Motor neuron (in vitro differentiated cells): ENCODE data around the gene ATP5MG. TPM values are rescaled to one million over a fixed set of nuclear protein-coding genes. Genes with fewer than 3 reads are reported as not detected.

Experiments
- ATAC-seq, 8 experiments: fragments of 200-7000 bp; cut with Tn5 transposase; replicated peaks in 6 of 8; 2 replicates each; pipeline ENCODE4 v1.8.0; 2021; ENCODE audit warnings: mild to moderate bottlenecking in 8 of 8, moderate library complexity in 8 of 8
- H3K27ac ChIP-seq, 2 donors: fragments of 250-450 bp; sonication (Bioruptor Pico); 2 replicates each; pipeline ENCODE4 v1.9.0; 2021; ENCODE audit warnings: antibody characterized with exemption in 2 of 2, mild to moderate bottlenecking in 2 of 2, moderate library complexity in 1 of 2
- H3K4me1 ChIP-seq, 2 donors: fragments of 250-450 bp; sonication (Bioruptor Pico); replicated peaks in 1 of 2; 2 replicates each; pipeline ENCODE4 v1.6.1; 2021; ENCODE audit warnings: antibody characterized with exemption in 2 of 2, mild to moderate bottlenecking in 2 of 2, moderate library complexity in 1 of 2
- H3K4me3 ChIP-seq, 5 donors: fragments of 250-450 bp; sonication (Bioruptor Pico); 2 replicates each; pipeline ENCODE4 v1.9.0; 2021; ENCODE audit warnings: antibody characterized with exemption in 5 of 5, mild to moderate bottlenecking in 5 of 5, moderate library complexity in 4 of 5
- WGBS, 10 experiments: fragments of 450-650 bp; shearing (Covaris generic); methylation state at CpG; one replicate each; pipeline ENCODE4 v1.0.0; 2022; 5-methylcytosine and 5-hydroxymethylcytosine counted together
- in situ Hi-C, 9 experiments: fragments of 400-800 bp; cut with MboI; loops; one replicate each; pipeline ENCODE4 v1.15.0; 2021; ENCODE audit warnings: low sequenced_read_pairs in 9 of 9, low pct_unique_long_range_greater_than_20kb in 2 of 9; ENCODE audit not compliant: unreplicated experiment in 9 of 9
- total RNA-seq, 8 experiments: library from RNA; unstranded; fragments of 300-600 nt; gene quantifications; 2 replicates each; pipeline versions ENCODE4 v1.2.3 to v1.2.4, GENCODE V29; 2022

The ATP5MG gene, protein sequence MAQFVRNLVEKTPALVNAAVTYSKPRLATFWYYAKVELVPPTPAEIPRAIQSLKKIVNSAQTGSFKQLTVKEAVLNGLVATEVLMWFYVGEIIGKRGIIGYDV
- 100 to 1,000 TPM; 145 to 207 (median 182) TPM for total RNA-seq

DNA sequence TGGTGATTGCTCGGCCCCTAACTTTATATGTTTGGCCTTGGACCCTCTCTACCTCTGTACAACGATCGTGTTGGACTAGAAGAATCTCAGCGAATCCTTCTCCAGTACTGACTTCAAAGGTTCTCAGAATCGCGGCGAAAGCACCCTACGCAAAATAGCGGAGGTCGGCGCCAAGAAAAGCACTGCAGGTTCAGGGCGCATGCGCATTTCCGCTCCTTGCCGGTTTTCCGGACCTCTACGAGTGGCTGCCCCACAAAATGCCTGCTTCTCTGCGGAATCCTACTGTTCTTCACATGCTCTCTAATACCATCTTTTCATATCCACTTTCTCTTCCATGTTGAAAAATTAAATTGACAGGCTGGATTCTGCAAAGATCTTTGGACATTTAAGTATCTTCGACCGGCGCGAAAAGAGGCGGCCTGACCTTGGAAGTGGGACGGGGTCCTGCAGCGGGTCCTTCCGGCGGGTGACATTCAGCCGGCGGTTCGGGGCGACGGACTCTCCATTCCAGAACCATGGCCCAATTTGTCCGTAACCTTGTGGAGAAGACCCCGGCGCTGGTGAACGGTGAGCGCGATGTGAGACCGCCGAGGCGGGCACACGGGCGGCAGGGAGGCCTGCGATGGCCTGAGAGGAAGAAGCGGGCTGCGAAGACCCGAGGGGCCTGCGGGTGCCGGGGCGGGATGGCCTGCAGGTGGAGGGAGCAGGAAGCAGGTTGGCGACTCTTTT, at the start of gene ATP5MG:
Gene ATP5MG (plus strand): TSS at position 456 of the 729 bp plus-strand sequence. CDS start 60 bp downstream, at position 516.
- Histone ChIP-seq H3K4me1 (peaks cover 15 to 19% of the 10 kb centered on the region in 2 donors), H3K27ac (peak within 1 kb of the TSS; percentile 96 to 98), H3K4me3 (peak within 1 kb of the TSS; percentile 65 to 98 (median 91))
- 0 to 21% (median 0%) methylated on average over 2 to 29 of the region's 51 CpGs; no CpG with 5 or more reads in 1 of the 10 experiments for WGBS, 10 experiments
- ATAC-seq, result peak; percentile 75 to 91 (median 88)
- in situ Hi-C loops, result loop anchor here in 1 of 9 experiments (10.0 kb wide), 1 partner anchor 93 kb away; no protein-coding TSS in a partner anchor

DNA sequence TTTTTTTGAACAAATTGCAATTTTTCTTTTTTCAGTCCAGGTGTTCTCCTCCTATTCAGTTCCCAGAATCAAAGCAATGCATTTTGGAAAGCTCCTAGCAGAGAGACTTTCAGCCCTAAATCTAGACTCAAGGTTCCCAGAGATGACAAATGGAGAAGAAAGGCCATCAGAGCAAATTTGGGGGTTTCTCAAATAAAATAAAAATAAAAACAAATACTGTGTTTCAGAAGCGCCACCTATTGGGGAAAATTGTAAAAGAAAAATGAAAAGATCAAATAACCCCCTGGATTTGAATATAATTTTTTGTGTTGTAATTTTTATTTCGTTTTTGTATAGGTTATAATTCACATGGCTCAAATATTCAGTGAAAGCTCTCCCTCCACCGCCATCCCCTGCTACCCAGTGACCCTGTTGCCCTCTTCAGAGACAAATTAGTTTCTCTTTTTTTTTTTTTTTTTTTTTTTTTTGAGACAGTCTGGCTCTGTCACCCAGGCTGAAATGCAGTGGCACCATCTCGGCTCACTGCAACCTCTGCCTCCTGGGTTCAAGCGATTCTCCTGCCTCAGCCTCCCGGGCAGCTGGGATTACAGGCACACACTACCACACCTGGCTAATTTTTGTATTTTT, 48.2 kb upstream of the ATP5MG start:
- in situ Hi-C loops, result loop anchor here in 5 of 9 experiments (10.0 to 25.0 kb wide), 3 partner anchors 148 to 166 kb away; partner anchors contain the start of gene SCN2B (in 1 of the 5)
- 0 to 12% (median 0%) methylated on average over 1 to 6 of the region's 6 CpGs; no CpG with 5 or more reads in 1 of the 10 experiments for WGBS, 10 experiments
- no peak overlapping the region for H3K27ac ChIP-seq
- no peaks in the 10 kb centered on the region for H3K4me1 ChIP-seq
- no peak overlapping the region for H3K4me3 ChIP-seq
- no peak for ATAC-seq

DNA sequence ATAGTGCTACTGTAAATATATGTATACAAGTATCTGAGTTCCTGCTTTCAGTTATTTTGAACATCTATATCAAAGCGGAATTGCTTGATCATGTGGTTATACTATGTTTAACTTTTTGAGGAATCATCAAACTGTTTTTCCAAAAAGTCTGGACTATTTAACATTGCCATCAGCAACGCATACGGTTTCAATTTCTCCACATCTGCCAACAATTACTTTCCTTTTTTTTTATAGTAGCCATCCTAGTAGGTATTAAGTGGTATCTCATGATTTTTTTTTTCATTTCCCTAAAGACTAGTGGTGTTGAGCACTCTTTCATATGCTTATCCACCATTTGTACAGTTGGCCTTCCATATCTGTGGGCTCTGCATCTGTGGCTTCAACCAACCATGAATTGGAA, 43.3 kb upstream of the ATP5MG start:
- 4 to 94% (median 73%) methylated on average over 2 to 3 of the region's 3 CpGs; no CpG with 5 or more reads in 1 of the 10 experiments for WGBS, 10 experiments
- H3K4me1 ChIP-seq, result peaks cover 5 to 7% of the 10 kb centered on the region in 2 donors
- no peak for ATAC-seq
- no peak overlapping the region for H3K27ac ChIP-seq
- H3K4me3 ChIP-seq, result no peak overlapping the region
- in situ Hi-C loops, result loop anchor here in 5 of 9 experiments (10.0 to 25.0 kb wide), 3 partner anchors 153 to 171 kb away; partner anchors contain the start of gene SCN2B (in 1 of the 5)

DNA sequence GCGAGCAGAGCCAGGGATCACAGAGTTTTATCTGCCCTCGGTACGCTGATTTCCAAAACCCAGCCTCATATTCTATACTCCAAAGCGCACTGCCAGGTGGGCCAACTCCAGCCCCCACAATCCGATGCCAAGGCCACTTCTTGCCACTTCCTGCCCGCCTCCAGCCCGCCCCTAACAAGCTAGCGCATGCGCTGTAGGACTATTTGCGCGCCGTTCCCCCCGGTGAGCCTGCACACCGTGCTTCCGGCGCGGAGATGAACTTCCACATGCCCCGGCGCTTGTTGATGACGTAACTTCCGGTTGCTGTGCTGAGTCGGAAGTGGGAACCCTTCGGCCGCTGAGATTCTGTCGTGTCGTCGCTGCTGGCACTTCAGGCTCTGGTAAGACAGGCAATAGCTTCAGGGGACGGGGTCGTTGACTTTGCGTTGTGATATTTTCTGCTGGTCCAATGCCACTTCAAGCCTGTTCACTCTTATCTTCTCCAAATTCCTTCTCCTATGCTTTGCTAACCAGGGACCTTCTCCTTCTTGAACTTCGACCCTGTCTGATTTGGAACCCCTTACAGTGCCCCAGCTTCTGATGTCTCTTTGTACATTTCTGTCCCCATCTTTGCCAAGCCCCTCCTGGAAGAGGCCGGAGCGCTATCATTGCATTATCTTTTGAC, 42.0 kb upstream of the ATP5MG start, which contains the start of gene UBE4A:
Gene UBE4A (plus strand): TSS at position 306 of the 664 bp plus-strand sequence. CDS start 5,481 bp downstream, outside the sequence.
- WGBS, 10 experiments, result 0 to 23% (median 0%) methylated on average over 1 to 13 of the region's 33 CpGs; no CpG with 5 or more reads in 1 of the 10 experiments
- peak within 1 kb of the TSS; percentile 79 to 82 for H3K27ac ChIP-seq
- H3K4me1 ChIP-seq, result peaks cover 5 to 7% of the 10 kb centered on the region in 2 donors
- peak; percentile 92 to 99 (median 96) for ATAC-seq
- in situ Hi-C loops, result loop anchor here in 5 of 9 experiments (10.0 to 25.0 kb wide), 3 partner anchors 155 to 172 kb away; partner anchors contain the start of gene SCN2B (in 1 of the 5)
- H3K4me3 ChIP-seq, result peak within 1 kb of the TSS; percentile 57 to 77 (median 73)

DNA sequence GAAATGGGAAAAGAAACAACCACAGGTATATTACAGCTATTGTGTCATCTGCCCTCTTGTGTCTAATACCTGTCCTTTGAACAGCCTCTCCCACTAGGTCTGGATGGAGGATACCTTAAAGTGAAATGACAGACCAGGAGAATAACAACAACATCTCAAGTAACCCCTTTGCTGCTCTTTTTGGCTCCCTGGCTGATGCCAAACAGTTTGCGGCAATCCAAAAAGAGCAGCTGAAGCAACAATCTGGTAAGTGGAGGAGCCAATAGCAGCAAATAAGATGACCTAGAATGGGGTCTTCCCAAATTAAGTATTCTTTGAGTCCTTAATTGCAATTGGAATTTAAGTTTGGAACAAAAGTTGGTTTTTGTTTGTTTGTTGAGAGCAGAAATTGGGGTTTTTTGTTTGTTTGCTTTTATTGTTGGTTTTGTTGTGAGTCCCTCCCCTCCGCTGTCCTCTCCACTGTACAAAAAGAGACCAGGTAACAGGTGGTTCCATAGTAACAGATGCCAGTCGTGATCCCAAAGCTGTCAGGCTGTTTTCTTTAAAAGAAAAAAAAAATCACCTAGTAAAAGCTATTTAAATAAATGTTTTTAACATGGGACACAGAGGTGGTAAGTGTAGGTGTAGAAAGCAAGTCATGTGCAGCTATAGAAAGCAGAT, 36.3 kb upstream of the ATP5MG start:
- in situ Hi-C loops, result loop anchor here in 1 of 9 experiments (25.0 kb wide), 1 partner anchor 178 kb away; the partner anchor contains the start of gene SCN2B
- WGBS, 10 experiments, result 83 to 100% (median 100%) methylated on average over 1 to 3 of the region's 3 CpGs; no CpG with 5 or more reads in 2 of the 10 experiments
- Histone ChIP-seq H3K4me3 (no peak overlapping the region), H3K27ac (no peak overlapping the region), H3K4me1 (peaks cover 5 to 7% of the 10 kb centered on the region in 2 donors)
- no peak for ATAC-seq

DNA sequence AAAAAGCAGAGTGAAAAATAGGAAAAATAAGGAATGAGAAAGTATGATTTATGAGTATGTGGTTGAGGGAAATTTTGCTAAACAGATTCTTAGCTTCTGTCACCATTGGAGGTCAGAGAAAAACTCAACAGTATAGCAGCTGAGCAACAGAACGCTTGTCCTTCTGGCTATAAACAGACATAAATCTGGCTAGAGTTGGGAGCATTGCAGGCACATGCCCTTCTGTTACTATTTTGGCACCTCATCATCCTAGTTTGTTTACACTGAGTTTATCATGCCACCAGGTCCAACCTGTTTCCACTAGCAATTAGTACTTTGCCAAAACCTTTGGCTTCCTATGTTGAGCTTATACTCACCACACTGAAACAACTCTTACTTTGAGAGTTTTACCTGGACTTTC, 35.1 kb upstream of the ATP5MG start:
- in situ Hi-C loops, result loop anchor here in 1 of 9 experiments (25.0 kb wide), 1 partner anchor 179 kb away; the partner anchor contains the start of gene SCN2B
- no peak for ATAC-seq

DNA sequence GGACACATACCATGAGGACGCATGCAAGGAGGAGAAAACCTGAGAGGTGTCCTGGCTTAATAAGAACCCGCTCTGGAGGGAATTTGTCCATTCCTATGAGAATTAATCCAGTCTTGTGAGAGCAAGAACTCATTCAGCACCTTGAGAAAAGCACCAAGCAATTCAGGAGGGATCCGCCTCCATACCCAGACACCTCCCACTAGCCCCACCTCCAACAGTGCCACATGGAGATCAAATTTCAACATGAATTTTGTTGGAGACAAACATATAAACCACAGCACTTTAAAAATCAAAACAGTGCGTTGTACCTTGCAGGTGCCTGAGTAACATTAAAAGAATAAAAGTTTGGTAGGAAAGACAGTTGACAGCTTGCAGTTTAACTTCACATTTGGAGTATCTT, 30.6 kb upstream of the ATP5MG start:
- no peaks in the 10 kb centered on the region for H3K4me1 ChIP-seq
- no peak overlapping the region for H3K4me3 ChIP-seq
- in situ Hi-C loops, result loop anchor here in 2 of 9 experiments (10.0 to 25.0 kb wide), 2 partner anchors 124 to 183 kb away; partner anchors contain the start of gene SCN2B (in 1 of the 2)
- WGBS, 10 experiments, result 80 to 100% (median 94%) methylated on average over 1 to 4 of the region's 4 CpGs
- H3K27ac ChIP-seq, result no peak overlapping the region
- ATAC-seq, result peak in 3 of 8 experiments; percentile 35 to 71 (median 69)

More for the DNA sequence above, 35.1 kb upstream of the ATP5MG start:
- Histone ChIP-seq H3K27ac (no peak overlapping the region), H3K4me1 (no peaks in the 10 kb centered on the region), H3K4me3 (no peak overlapping the region)
- WGBS, 10 experiments, result 33 to 100% (median 94%) methylated on average over 1 of the region's 1 CpG; no CpG with 5 or more reads in 2 of the 10 experiments

DNA sequence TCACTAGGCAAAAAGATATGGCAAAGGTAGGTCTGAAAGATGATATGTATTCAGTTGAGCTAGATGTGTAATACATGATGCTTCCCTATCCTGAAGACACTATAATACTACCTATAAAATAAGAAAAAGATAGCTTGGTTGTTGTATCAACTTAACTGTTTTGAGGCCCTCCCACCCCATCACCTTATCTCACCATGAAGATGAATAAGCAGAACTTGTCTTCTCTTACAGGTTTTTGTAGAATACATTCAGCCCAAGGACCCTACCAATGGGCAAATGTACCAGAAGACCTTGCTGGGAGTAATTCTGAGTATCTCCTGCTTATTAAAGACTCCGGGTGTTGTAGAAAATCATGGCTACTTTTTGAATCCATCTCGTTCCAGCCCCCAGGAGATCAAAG, 28.1 kb upstream of the ATP5MG start:
- no peak for ATAC-seq
- Histone ChIP-seq H3K27ac (no peak overlapping the region), H3K4me3 (no peak overlapping the region), H3K4me1 (no peaks in the 10 kb centered on the region)
- 73 to 100% (median 100%) methylated on average over 1 to 2 of the region's 2 CpGs; no CpG with 5 or more reads in 3 of the 10 experiments for WGBS, 10 experiments
- in situ Hi-C loops, result loop anchor here in 2 of 9 experiments (10.0 to 25.0 kb wide), 2 partner anchors 122 to 186 kb away; partner anchors contain the start of gene SCN2B (in 1 of the 2)

DNA sequence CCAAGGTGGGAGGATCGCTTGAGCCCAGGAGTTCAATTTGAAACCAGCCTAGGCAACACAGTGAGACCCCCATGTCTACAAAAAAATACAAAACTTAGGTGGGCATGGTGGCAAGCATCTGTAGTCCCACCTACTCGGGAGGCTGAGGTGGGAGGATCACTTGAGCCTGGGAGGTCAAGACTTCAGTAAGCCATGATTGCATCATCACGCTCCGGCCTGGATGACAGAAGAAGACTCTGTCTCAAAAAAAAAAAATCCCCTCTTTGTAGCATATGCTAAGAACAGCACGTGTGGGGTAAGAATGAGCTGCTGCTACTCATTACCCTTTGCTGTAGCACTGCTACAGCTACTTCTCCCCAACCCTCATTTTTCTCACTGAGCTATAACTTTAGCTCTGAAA, 27.5 kb upstream of the ATP5MG start:
- Histone ChIP-seq H3K4me1 (no peaks in the 10 kb centered on the region), H3K27ac (no peak overlapping the region), H3K4me3 (no peak overlapping the region)
- 42 to 100% (median 96%) methylated on average over 1 to 5 of the region's 5 CpGs; no CpG with 5 or more reads in 3 of the 10 experiments for WGBS, 10 experiments
- ATAC-seq, result no peak
- in situ Hi-C loops, result loop anchor here in 2 of 9 experiments (10.0 to 25.0 kb wide), 2 partner anchors 121 to 187 kb away; partner anchors contain the start of gene SCN2B (in 1 of the 2)

DNA sequence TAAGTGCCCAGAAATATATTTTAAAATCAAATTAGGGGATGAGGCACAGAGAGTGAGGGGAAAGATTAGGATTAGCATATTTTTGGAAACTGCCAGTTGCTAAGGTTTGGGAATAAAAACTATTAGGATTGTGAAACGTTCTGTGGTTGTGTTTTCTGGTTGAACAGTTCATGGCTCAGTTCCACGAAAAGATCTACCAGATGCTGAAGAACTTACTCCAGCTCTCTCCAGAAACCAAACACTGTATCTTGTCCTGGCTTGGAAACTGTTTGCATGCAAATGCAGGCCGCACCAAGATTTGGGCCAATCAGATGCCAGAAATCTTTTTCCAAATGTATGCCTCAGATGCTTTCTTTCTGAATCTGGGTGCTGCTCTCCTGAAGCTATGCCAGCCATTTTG, 26.7 kb upstream of the ATP5MG start:
- peak in 1 of 8 experiments; percentile 57 for ATAC-seq
- H3K27ac ChIP-seq, result no peak overlapping the region
- in situ Hi-C loops, result loop anchor here in 6 of 9 experiments (10.0 to 25.0 kb wide), 3 partner anchors 113 to 187 kb away; partner anchors contain the start of gene SCN2B (in 1 of the 6)
- no peaks in the 10 kb centered on the region for H3K4me1 ChIP-seq
- no peak overlapping the region for H3K4me3 ChIP-seq
- WGBS, 10 experiments, result 16 to 100% (median 90%) methylated on average over 1 to 3 of the region's 3 CpGs; no CpG with 5 or more reads in 1 of the 10 experiments

DNA sequence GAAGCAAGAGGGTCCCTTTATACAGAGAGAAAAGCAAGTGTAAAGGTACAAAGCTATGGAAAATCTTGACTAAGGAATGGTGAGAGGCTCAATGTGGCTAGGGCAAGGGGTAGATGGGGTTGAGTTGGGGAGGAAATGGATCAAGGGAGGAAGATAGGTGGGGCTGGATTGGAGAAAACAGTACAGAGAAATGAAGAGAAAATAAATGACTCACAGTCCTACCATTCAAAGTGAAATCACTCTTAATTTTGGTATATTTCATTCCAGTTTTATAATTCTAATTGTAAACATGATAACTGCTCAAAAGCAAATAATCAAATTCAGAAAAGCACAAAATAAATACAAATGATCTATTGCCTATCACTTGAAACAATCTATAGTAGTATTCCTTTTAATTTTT, 25.4 kb upstream of the ATP5MG start:
- Histone ChIP-seq H3K4me1 (no peaks in the 10 kb centered on the region), H3K4me3 (no peak overlapping the region), H3K27ac (no peak overlapping the region)
- peak in 1 of 8 experiments; percentile 68 for ATAC-seq
- in situ Hi-C loops, result loop anchor here in 6 of 9 experiments (10.0 to 25.0 kb wide), 2 partner anchors 111 to 119 kb away; no protein-coding TSS in a partner anchor
